Measurements from ENCODE around the gene ARAP1. TPM values are rescaled to one million over a fixed set of nuclear protein-coding genes. Genes with fewer than 3 reads are reported as not detected.
"Not testable (repeated sequence)": the region's sequence is repeated elsewhere in the genome, so short reads cannot be mapped to it uniquely, and the experiment has no call there.

ARAP1 gene
- 100 to 1,000 TPM in 1 of 3 donors, 10 to 100 TPM in 2; 31.5 to 109 (median 49.9) TPM for polyA plus RNA-seq

DNA sequence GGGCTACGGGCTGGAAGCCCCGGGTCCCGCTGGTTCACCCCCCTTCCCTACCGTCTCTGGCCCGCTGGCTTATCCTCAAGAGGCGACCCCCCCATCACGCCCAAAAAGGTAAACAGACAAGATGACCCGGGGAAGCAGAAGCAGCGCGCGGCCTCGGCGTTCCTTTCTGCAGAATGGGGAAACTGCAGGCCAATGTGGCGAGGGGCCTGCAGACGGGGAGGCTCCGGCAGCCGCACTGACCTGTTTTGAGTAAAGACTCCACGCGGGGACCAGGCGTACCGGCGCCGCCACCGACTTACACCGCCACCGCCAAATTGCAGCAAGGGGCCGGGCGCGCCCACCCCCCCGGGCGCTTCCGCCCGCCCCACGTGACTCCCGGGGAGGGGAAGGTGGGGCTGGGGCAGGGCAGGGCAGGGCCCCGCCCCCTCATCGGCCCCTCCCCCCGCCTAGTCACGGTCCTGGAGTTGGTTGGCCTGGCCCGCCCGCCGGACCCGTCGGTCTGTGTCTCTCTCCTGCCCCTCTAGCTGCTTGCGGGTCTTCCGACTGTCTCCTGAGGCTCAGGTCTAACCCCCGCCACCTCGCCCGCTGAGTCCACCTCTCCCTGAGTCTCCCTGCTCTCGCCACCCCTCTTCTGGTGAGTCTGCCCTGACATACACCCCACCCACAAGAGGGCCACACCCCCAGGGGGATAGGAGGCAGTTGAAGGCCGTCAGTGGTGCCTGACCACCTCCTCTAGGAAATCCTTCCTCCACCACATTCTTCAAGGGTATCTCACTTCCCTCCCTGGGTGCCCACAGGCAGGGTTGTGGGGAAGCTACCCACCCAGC, at the start of gene ARAP1:
TSS of gene ARAP1 (minus strand) at position 321 of the 827 bp plus-strand sequence. CDS start 25,280 bp downstream, outside the sequence.
- H3K27ac ChIP-seq (ENCODE audit: low read depth, low read length), result no peak within 1 kb of the TSS
- WGBS, 3 donors, result 1 to 2% (median 1%) methylated on average over 37 to 51 of the region's 51 CpGs

- H3K27ac ChIP-seq (ENCODE audit: low read depth, low read length), result no peak overlapping the region
- 66 to 74% (median 68%) methylated on average over 4 of the region's 4 CpGs for WGBS, 3 donors
These were observed 47.2 kb upstream of the ARAP1 start for GRCh38 chr11:72799441-72799840.

DNA sequence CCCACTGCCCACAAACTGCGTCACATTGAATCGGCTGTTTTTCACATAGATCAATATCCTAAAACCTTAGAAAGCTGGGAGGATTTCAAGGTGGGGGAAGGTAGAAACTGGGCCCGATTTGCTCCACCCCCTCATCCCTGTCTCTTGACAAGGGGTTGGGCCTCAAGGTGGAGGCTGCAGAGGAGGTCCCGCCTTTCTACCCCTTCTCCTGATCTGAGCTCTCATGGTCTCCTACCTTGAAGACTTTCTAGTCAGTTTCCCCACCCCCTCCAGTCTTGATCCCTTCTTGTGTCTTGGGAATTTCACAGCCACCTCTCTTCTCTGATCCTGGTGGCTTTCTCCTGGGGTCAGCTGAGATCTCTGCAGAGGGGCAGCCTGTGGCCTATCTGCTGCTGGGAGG, 46.2 kb upstream of the ARAP1 start:
- H3K27ac ChIP-seq (ENCODE audit: low read depth, low read length), result no peak overlapping the region
- 74 to 88% (median 81%) methylated on average over 4 of the region's 4 CpGs for WGBS, 3 donors

DNA sequence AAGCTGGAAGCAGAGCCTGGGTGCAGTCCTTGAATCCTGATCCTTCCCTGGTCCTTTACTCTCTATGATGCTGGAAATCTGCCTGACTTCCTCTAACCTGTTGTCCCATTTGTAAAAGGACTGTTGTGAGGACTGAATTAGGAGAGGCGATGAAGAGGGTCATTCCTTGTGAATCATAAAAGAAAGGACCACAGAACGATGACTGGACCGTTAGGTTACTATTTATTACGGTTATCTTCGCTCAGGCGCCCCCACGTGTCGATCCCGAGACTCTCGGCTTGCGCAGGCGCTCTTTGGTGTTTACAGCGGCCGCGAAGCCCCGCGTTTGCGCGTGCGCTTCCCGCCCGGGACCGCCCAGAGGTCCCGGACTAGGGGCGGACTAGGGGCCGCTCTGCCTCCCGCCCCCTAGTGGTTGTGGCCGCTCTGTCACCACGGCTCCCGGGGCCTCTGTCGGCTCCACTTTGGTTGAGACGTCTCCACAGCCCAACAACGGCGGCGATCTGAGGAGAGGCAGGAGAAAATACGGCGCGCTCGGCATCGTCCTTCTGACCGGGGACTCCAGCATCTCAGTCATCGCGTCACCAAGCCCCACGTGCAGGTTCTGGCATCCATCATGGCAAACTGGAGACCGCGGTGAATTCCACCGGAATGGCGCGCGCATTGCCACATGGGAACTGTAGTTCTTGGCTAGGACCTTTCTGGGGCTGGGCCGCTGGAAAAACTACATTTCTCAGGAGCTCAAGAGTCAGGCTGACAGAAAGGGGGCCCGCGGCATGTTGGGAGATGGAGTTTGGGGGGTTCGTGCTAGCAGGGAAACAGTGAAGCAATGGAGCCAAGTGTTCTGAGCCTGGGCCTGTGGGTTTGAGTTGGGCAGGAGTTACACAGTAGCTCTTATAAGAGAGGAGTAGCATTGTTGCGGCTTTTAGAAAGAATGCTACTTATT, 41.5 kb upstream of the ARAP1 start, which contains the start of gene STARD10:
TSS of gene STARD10 (minus strand) at position 623 of the 943 bp plus-strand sequence. CDS start 12,866 bp downstream, outside the sequence.
- 2% methylated on average over 54 to 55 of the region's 55 CpGs for WGBS, 3 donors
- H3K27ac ChIP-seq (ENCODE audit: low read depth, low read length), result no peak within 1 kb of the TSS

DNA sequence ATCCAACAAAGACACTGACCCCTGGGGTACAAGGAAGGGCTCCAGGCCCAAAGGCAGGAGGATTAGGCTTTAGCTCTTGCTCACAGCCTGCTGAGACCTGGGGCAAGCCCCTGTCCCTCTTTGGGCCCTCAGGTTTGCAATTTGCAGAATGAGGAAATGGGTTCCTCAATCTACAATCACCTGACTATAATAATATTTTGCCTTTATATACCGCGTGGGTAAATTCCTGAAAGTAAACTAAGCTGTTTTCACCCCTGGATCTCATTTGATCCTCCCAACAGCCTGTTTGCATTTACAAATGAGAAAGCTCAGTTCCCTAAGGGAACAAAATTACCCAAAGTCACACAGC, 40.8 kb upstream of the ARAP1 start:
- 42 to 55% (median 48%) methylated on average over 2 of the region's 2 CpGs for WGBS, 3 donors
- H3K27ac ChIP-seq (ENCODE audit: low read depth, low read length), result no peak overlapping the region

DNA sequence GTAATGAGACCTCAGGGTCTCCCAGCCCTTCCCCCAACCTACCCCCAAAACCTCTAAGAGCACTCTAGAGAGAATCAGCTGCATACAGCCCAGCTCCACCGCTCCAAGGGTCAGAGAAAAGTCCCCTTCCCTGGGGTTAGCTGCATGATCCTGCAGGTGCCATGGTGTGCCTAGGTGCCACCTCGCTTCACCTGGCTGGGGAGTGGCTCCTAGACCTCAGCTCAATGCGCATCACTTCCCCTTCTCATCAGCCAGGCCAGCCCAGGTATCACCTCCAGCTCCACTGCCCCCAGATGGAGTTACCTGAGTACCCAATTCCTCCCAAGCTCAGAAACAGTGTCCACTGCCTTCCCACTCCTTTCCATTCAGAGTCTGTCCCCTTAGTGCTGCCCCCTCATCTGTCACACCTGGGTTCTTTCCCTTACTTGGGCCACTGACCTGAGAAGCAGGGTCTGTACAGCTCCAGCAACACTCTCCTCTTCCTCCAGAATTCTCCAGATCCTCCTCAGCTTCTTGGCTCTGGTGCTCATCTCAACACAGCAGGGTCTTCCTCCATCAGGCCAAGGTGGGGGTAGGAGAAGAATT, 40.3 kb upstream of the ARAP1 start:
- WGBS, 3 donors, result 91 to 95% (median 94%) methylated on average over 3 of the region's 3 CpGs
- no peak overlapping the region for H3K27ac ChIP-seq (ENCODE audit: low read depth, low read length)

GRCh38 chr11:72791228-72791627, 39.0 kb upstream of the ARAP1 start:
- H3K27ac ChIP-seq (ENCODE audit: low read depth, low read length), result not testable (repeated sequence)
- 85 to 91% (median 90%) methylated on average over 7 of the region's 7 CpGs for WGBS, 3 donors

- 63 to 79% (median 74%) methylated on average over 10 of the region's 10 CpGs for WGBS, 3 donors
These were observed 37.4 kb upstream of the ARAP1 start for GRCh38 chr11:72789493-72790131.

GRCh38 chr11:72788241-72788640, 36.0 kb upstream of the ARAP1 start:
- 66 to 74% (median 73%) methylated on average over 7 of the region's 7 CpGs for WGBS, 3 donors
- no peak overlapping the region for H3K27ac ChIP-seq (ENCODE audit: low read depth, low read length)

More at GRCh38 chr11:72789493-72790131, 37.4 kb upstream of the ARAP1 start:
- H3K27ac ChIP-seq (ENCODE audit: low read depth, low read length), result no peak overlapping the region

DNA sequence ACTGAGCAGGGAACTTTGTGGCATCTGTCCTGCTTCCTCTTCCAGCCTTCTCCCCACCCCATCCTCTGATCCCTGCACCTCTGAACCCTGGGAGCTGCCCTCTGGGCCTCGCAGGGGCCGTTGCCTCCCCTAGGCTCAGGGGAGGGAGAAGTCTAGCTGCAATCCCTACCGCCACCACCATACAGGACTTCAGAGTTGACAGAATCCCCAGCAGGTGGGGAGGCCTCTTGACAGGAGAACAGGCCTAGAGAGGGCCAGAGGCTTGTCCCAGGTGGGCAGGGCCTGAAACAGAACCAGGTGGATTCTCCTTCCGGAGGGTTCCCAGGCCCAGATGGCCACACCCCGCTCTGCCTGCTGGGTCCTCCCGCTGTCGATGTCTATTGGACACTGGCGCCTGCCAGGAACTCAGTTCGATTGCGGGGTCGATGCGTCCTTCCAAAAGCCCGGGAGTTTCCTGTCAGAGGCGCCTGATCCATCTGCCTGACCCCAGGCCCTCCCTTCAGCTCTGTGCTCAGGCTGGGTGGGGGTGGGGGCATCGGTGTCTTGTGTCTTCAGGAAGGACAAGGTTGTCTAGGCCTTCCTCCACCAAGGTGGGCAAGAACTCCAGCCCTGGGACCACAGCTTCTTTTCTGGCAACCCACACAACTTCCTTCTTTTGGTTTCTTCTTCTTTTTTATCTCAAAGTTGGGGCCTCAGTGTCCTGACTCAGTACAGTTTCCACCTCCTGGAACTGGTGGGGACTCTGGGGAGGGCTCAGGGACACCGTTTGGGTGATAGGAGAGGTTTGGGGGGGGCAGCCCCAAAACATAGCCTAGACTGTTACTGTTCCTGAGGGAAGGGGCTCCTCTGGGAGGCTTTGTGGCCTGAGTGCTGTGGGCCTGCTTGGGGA, 35.3 kb upstream of the ARAP1 start:
- WGBS, 3 donors, result 45 to 58% (median 50%) methylated on average over 16 of the region's 16 CpGs
- H3K27ac ChIP-seq (ENCODE audit: low read depth, low read length), result no peak overlapping the region

DNA sequence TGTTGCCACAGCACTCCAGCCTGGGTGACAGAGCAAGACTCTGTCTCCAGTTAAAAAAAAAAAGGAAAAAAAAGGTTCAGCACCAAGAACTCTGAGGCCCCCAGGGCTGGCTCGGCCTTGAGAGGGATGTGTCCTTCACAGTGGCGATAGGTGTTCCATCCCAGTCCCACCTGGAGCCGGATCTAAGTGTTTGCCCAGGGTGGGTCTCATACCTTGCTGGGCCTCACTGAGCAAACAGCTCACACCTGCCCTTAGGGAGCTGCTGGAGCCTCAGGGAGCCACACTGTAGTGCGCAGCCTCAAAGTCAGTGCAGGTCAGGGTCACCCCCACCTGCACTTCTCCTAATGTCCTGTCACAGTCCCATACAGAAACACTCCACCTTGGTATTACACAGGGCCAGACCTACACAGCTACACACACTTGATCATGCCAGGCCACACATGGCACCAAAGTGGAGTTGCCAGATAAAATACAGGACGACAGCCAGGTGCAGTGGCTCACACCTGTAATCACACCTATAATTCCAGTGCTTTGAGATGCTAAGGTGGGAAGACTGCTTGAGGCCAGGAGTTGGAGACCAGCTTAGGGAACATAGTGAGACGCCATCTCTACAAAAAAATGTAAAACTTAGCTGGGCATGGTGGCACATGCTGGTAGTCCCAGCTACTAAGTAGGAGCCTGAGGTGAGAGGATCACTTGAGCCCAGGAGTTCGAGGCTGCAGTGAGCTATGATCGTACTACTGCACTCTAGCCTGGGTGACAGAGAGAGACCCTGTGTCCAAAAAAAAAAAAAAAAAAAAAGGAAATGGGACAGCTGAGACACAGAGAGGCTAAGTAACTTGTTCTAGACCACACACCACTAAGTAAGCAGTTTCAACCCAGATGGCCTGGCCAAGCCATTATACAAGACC, 34.4 kb upstream of the ARAP1 start:
- 59 to 90% (median 83%) methylated on average over 8 of the region's 8 CpGs for WGBS, 3 donors
- H3K27ac ChIP-seq (ENCODE audit: low read depth, low read length), result no peak overlapping the region

DNA sequence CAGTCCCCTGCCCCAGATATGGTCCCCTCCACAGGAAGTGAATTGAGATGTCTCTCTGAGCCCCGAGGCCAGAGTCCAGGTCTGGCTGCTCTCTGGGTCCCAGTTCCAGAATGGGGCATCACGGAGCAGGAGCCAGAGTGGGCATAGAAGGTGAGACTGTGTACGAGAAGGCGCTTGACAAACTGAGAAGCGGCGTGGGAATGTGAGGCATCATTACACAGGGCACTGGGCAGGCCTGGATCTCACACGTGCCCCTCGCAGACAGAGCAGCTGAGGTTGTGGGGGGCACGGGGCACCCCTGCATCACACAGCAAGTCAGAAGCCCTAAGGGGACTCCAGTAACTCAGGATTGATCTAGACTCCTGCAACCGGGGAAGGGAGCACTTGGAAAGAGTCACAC, 32.5 kb upstream of the ARAP1 start:
- no peak overlapping the region for H3K27ac ChIP-seq (ENCODE audit: low read depth, low read length)
- WGBS, 3 donors, result 90 to 92% (median 91%) methylated on average over 10 of the region's 10 CpGs

DNA sequence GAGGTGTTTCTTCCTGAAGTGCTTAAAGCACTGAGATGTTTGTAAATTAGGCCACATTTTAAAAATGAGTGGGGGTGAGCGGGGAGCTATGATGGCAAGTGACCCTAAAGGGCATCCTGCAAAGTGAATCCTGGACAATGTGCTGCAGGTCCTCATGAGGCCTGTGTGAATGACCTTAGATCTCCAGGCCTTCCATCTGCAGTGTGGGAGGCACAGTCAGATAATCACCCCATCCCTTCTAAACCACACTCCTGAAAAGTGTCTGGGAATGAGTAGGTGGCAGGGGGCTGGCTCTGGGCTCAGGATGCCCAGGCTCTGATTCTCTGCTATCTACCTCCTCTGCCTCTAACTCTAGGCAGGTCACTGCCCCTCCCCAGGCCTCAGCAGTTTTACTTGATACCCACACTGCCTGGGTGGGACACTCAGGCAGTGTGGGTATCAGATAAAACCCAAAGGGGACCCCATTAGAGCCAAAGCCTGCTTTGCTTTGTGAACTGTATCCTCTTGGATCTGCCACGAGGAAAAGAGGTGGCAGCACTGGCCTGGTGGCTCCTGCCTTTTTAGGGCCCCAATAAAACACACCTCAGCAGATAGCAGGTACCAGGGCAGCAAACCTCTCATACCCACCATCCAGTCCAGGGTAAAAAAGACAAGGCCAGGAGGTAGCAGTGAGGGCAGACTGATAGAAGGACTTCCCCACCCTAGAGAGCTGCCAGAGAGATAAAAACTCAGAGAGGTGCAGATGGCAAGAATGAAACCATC, 31.1 kb upstream of the ARAP1 start:
- 86 to 94% (median 93%) methylated on average over 2 of the region's 2 CpGs for WGBS, 3 donors
- H3K27ac ChIP-seq (ENCODE audit: low read depth, low read length), result no peak overlapping the region

GRCh38 chr11:72782081-72782920, 30.1 kb upstream of the ARAP1 start:
- H3K27ac ChIP-seq (ENCODE audit: low read depth, low read length), result no peak overlapping the region
- WGBS, 3 donors, result 40 to 62% (median 58%) methylated on average over 14 of the region's 14 CpGs
